Testis (tissue), 2 donors: ENCODE data around the gene SLC7A7.

ENCODE experiments used
- CTCF ChIP-seq, 3 experiments: fragments of 450-650 bp in 2 of 3; fragments of 200-600 bp in 1 of 3; sonication (generic) in 1 of 3; IDR thresholded peaks; one replicate each; pipeline ENCODE4 v1.5.1; 2016 to 2019; ENCODE audit warnings: antibody characterized with exemption in 3 of 3, mild to moderate bottlenecking in 2 of 3, moderate library complexity in 1 of 3
- POLR2A ChIP-seq: fragments of 450-650 bp; IDR thresholded peaks from one replicate; pipeline ENCODE4 v1.6.1; 2017; ENCODE audit warnings: antibody characterized with exemption, mild to moderate bottlenecking, moderate library complexity

- TF ChIP-seq POLR2A (no peak), CTCF (IDR thresholded peaks at IDR 0.05) (no peak)
These were observed 48.5 kb downstream of the SLC7A7 start, which contains the start of gene OXA1L for GRCh38 chr14:22766457-22767322.
